ENCODE data around the gene PDE9A.

Gene PDE9A

GRCh38 chr21:42771503-42771805 lies 118.0 kb downstream of the PDE9A start:
- no peak overlapping the region for H3K9ac ChIP-seq (ENCODE audit: low read length)
- H3K4me1 ChIP-seq (ENCODE audit: low read length): no peaks in the 10 kb centered on the region
- H3K9me2 ChIP-seq (replicated peaks; ENCODE audit: insufficient read depth, low read length): no peaks in the 10 kb centered on the region
- no peak for DNase-seq
- no peak overlapping the region for H3K4me2 ChIP-seq (ENCODE audit: low read depth, low read length)
- H3K36me3 ChIP-seq (replicated peaks; ENCODE audit: insufficient read depth, low read length): no peaks in the 10 kb centered on the region
- no peaks in the 10 kb centered on the region for H4K20me1 ChIP-seq (ENCODE audit: insufficient read depth, low read length)
- no peaks in the 10 kb centered on the region for H3F3A ChIP-seq (ENCODE audit: insufficient read depth, low read length)
- H3K27me3 ChIP-seq (replicated peaks; ENCODE audit: insufficient read depth, low read length): peaks cover 96% of the 10 kb centered on the region
- no peaks in the 10 kb centered on the region for H3K79me2 ChIP-seq (ENCODE audit: low read length)
- no peak overlapping the region for H3K4me3 ChIP-seq (ENCODE audit: low read length)
- H3K27ac ChIP-seq (ENCODE audit: low read length): no peak overlapping the region
- TF ChIP-seq EZH2phosphoT487 (IDR thresholded peaks at IDR 0.05; ENCODE audit: low read length) (no peak), EZH2 (optimal IDR thresholded peaks at IDR 0.05; ENCODE audit: low read depth, low read length) (no peak)
- TF ChIP-seq, protein P1, sequence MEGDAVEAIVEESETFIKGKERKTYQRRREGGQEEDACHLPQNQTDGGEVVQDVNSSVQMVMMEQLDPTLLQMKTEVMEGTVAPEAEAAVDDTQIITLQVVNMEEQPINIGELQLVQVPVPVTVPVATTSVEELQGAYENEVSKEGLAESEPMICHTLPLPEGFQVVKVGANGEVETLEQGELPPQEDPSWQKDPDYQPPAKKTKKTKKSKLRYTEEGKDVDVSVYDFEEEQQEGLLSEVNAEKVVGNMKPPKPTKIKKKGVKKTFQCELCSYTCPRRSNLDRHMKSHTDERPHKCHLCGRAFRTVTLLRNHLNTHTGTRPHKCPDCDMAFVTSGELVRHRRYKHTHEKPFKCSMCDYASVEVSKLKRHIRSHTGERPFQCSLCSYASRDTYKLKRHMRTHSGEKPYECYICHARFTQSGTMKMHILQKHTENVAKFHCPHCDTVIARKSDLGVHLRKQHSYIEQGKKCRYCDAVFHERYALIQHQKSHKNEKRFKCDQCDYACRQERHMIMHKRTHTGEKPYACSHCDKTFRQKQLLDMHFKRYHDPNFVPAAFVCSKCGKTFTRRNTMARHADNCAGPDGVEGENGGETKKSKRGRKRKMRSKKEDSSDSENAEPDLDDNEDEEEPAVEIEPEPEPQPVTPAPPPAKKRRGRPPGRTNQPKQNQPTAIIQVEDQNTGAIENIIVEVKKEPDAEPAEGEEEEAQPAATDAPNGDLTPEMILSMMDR (IDR thresholded peaks at IDR 0.05; ENCODE audit: low read length): no peak
- H2AFZ ChIP-seq (ENCODE audit: low read length): no peak overlapping the region
- no peaks in the 10 kb centered on the region for H3K9me3 ChIP-seq (replicated peaks; ENCODE audit: insufficient read depth, low read length)

DNA sequence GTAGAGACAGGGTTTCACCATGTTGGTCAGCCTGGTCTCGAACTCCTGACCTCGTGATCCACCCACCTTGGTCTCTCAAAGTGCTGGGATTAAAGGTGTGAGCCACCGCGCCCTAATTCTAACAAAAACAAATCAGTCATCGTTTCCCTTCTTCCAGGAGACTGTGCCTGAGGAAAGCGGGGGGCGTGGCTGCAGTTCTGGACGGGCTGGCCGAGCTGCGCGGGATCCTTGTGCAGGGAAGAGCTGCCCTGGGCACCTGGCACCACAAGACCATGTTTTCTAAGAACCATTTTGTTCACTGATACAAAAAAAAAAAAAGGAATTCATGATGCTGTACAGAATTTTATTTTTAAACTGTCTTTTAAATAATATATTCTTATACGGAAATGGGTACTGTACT lies 121.7 kb downstream of the PDE9A start:
- no peak for DNase-seq
- Histone ChIP-seq H4K20me1 (ENCODE audit: insufficient read depth, low read length) (no peaks in the 10 kb centered on the region), H3K9me2 (replicated peaks; ENCODE audit: insufficient read depth, low read length) (no peaks in the 10 kb centered on the region), H3K79me2 (ENCODE audit: low read length) (no peaks in the 10 kb centered on the region), H2AFZ (ENCODE audit: low read length) (no peak overlapping the region), H3K36me3 (replicated peaks; ENCODE audit: insufficient read depth, low read length) (no peaks in the 10 kb centered on the region), H3K4me2 (ENCODE audit: low read depth, low read length) (no peak overlapping the region), H3K9me3 (replicated peaks; ENCODE audit: insufficient read depth, low read length) (no peaks in the 10 kb centered on the region), H3K9ac (ENCODE audit: low read length) (no peak overlapping the region), H3F3A (ENCODE audit: insufficient read depth, low read length) (no peaks in the 10 kb centered on the region), H3K27me3 (replicated peaks; ENCODE audit: insufficient read depth, low read length) (peaks cover 90% of the 10 kb centered on the region), H3K4me3 (ENCODE audit: low read length) (no peak overlapping the region), H3K4me1 (ENCODE audit: low read length) (no peaks in the 10 kb centered on the region), H3K27ac (ENCODE audit: low read length) (no peak overlapping the region)
- TF ChIP-seq, protein P1 (IDR thresholded peaks at IDR 0.05; ENCODE audit: low read length): no peak
- TF ChIP-seq EZH2phosphoT487 (IDR thresholded peaks at IDR 0.05; ENCODE audit: low read length) (no peak), EZH2 (optimal IDR thresholded peaks at IDR 0.05; ENCODE audit: low read depth, low read length) (no peak)

- Histone ChIP-seq H2AFZ (ENCODE audit: low read length) (no peak overlapping the region), H3K27me3 (replicated peaks; ENCODE audit: insufficient read depth, low read length) (peaks cover 90% of the 10 kb centered on the region)
- no peak for DNase-seq
Observed at GRCh38 chr21:42775891-42776290, 122.5 kb downstream of the PDE9A start.

More at GRCh38 chr21:42775891-42776290, 122.5 kb downstream of the PDE9A start:
- Histone ChIP-seq H3K4me3 (ENCODE audit: low read length) (no peak overlapping the region), H3K9me3 (replicated peaks; ENCODE audit: insufficient read depth, low read length) (no peaks in the 10 kb centered on the region), H3K79me2 (ENCODE audit: low read length) (no peaks in the 10 kb centered on the region), H3K4me2 (ENCODE audit: low read depth, low read length) (no peak overlapping the region), H3K4me1 (ENCODE audit: low read length) (no peaks in the 10 kb centered on the region), H3F3A (ENCODE audit: insufficient read depth, low read length) (no peaks in the 10 kb centered on the region), H3K9ac (ENCODE audit: low read length) (no peak overlapping the region), H3K36me3 (replicated peaks; ENCODE audit: insufficient read depth, low read length) (no peaks in the 10 kb centered on the region), H4K20me1 (ENCODE audit: insufficient read depth, low read length) (no peaks in the 10 kb centered on the region), H3K9me2 (replicated peaks; ENCODE audit: insufficient read depth, low read length) (no peaks in the 10 kb centered on the region), H3K27ac (ENCODE audit: low read length) (no peak overlapping the region)
- TF ChIP-seq, protein P1 (IDR thresholded peaks at IDR 0.05; ENCODE audit: low read length): no peak
- TF ChIP-seq EZH2 (optimal IDR thresholded peaks at IDR 0.05; ENCODE audit: low read depth, low read length): no peak
- no peak for TF ChIP-seq EZH2phosphoT487 (IDR thresholded peaks at IDR 0.05; ENCODE audit: low read length)
